ENCODE measurements around the gene PDE4B. TPM values are rescaled to one million over a fixed set of nuclear protein-coding genes. Genes with fewer than 3 reads are reported as not detected.
A peak's percentile ranks its signal among the peaks of the same experiment; 100 is the strongest.

The PDE4B gene
- total and polyA plus RNA-seq, 10 of the 15 experiments (the other 5 are each of a cell fraction or from before 2014, with no cell fraction given) = 3.0 to 13.2 (median 5.7) TPM

- SMC1A ChIA-PET (ENCODE audit: uncharacterized antibody, unreplicated experiment) = interaction anchor here (0.7 to 22.0 kb wide), 6 partner anchors 12 to 282 kb away, joined by 3 to 663 read pairs (median 4); no protein-coding TSS in a partner anchor
- Histone ChIP-seq H3K79me2 (ENCODE audit: control insufficient read depth, insufficient read depth, low read length) (no peaks in the 10 kb centered on the region), H3K27ac (ENCODE audit: control insufficient read depth, insufficient read depth) (no peak overlapping the region), H3K9ac (ENCODE audit: control insufficient read depth, insufficient read depth, low read length) (no peak overlapping the region), H2AFZ (ENCODE audit: control insufficient read depth, low read depth, low read length) (no peak overlapping the region), H3K4me1 (ENCODE audit: control insufficient read depth, insufficient read depth, low read length) (no peaks in the 10 kb centered on the region; the same call in 1 of the 2 replicates), H3K4me2 (ENCODE audit: control insufficient read depth, insufficient read depth) (no peak overlapping the region), H4K20me1 (ENCODE audit: control insufficient read depth, insufficient read depth) (no peaks in the 10 kb centered on the region), H3K36me3 (ENCODE audit: control insufficient read depth in 2 of 2, insufficient read depth in 2 of 2, low read length in 1 of 2) (no peaks in the 10 kb centered on the region), H3K4me3 (no peak overlapping the region), H3K27me3 (replicated peaks in 1 of 2; ENCODE audit: control insufficient read depth in 2 of 2, insufficient read depth in 2 of 2, low read length in 1 of 2) (peaks cover 1 to 5% of the 10 kb centered on the region in 2 experiments; a peak in 1 of 4 replicates), H3K9me3 (replicated peaks; ENCODE audit: control insufficient read depth, insufficient read depth, low read length) (no peaks in the 10 kb centered on the region)
- RAD21 ChIA-PET (ENCODE audit: unreplicated experiment) = interaction anchor here (19.6 kb wide), 1 partner anchor 209 kb away, joined by 519 read pairs; no protein-coding TSS in a partner anchor
- ATAC-seq = peak; percentile 68
- in situ Hi-C loops (cut with MboI) (loop anchor here (5.0 to 25.0 kb wide), 4 partner anchors 288 to 1005 kb away; partner anchors contain the start of genes LEPR and LEPROT), intact Hi-C loops (cut with micrococcal nuclease; ENCODE audit: unreplicated experiment) (loop anchor here (5.0 to 10.0 kb wide), 3 partner anchors 425 to 523 kb away; no protein-coding TSS in a partner anchor)
- 3% methylated on average over 2 of the region's 2 CpGs for WGBS (ENCODE audit: insufficient coverage, insufficient replicate concordance, low lambda C conversion rate, missing lambda C conversion rate)
- no peak for TF ChIP-seq TCF7 (IDR thresholded peaks at IDR 0.05; ENCODE audit: borderline replicate concordance)
- TF ChIP-seq CTCF (IDR thresholded peaks at IDR 0.05 in 2 of 3, conservative IDR thresholded peaks at IDR 0.05 in 1 of 3; ENCODE audit: control insufficient read depth in 2 of 3, extremely low read depth in 1 of 3, insufficient read depth in 1 of 3, low read depth in 3 of 3, low read length in 3 of 3) = peak in 1 of 3 experiments; percentile 34; a peak in 2 of 6 replicates
- no peak for TF ChIP-seq NR2C2 (IDR thresholded peaks at IDR 0.05; ENCODE audit: borderline replicate concordance, control insufficient read depth, insufficient read length, low read depth)
- TF ChIP-seq SPI1 (IDR thresholded peaks at IDR 0.05; ENCODE audit: borderline replicate concordance, insufficient read depth, low read depth, low read length) = no peak
- no peak for TF ChIP-seq SMAD5 (IDR thresholded peaks at IDR 0.05; ENCODE audit: low read depth)
- BruUV-seq (replicated peaks) = no TSS peak
- FAIRE-seq = no peak
- POLR2A ChIA-PET = no interaction called here
- DNase-seq (ENCODE audit: low read depth, low spot score) = no peak
- CTCF ChIA-PET = interaction anchor here (0.9 to 9.1 kb wide), 5 partner anchors 10 to 283 kb away, joined by 3 to 123 read pairs (median 53); no protein-coding TSS in a partner anchor
These were observed 447.1 kb downstream of the PDE4B start for GRCh38 chr1:66239834-66240233.

Data from GM12878 (cell line).